Effector memory CD8-positive, alpha-beta T cell (primary cell): ENCODE data around the gene ATXN10.

Experiments
- ATAC-seq: fragments of 150-1000 bp; cut with Tn5 transposase; replicated peaks from 2 replicates; pipeline ENCODE4 v1.10.0; 2021; ENCODE audit warnings: mild to moderate bottlenecking, moderate library complexity
- DNase-seq, 3 experiments: peaks; one replicate each; pipeline ENCODE4 v3.0.0; 2021
- H3K27ac Mint-ChIP-seq, 2 donors: one replicate each; pipeline ENCODE4 v1.8.0; 2022; ENCODE audit warnings: mild to moderate bottlenecking in 2 of 2, mixed read lengths in 2 of 2, moderate library complexity in 2 of 2
- H3K27me3 Mint-ChIP-seq, 2 donors: one replicate each; pipeline ENCODE4 v1.8.0; 2022; ENCODE audit warnings: mixed read lengths in 2 of 2
- H3K36me3 Mint-ChIP-seq: one replicate; pipeline ENCODE4 v1.8.0; 2022; ENCODE audit warnings: mild to moderate bottlenecking, moderate library complexity, mixed read lengths; ENCODE audit not compliant: insufficient read depth
- H3K4me1 Mint-ChIP-seq, 2 donors: one replicate each; pipeline ENCODE4 v1.8.0; 2022; ENCODE audit warnings: low read depth in 2 of 2, mixed read lengths in 2 of 2
- H3K4me3 Mint-ChIP-seq, 2 donors: one replicate each; pipeline ENCODE4 v1.8.0; 2022; ENCODE audit warnings: mild to moderate bottlenecking in 2 of 2, mixed read lengths in 2 of 2, moderate library complexity in 2 of 2
- H3K9me3 Mint-ChIP-seq, 2 donors: one replicate each; pipeline ENCODE4 v1.8.0; 2022; ENCODE audit warnings: mixed read lengths in 2 of 2

The ATXN10 gene

DNA sequence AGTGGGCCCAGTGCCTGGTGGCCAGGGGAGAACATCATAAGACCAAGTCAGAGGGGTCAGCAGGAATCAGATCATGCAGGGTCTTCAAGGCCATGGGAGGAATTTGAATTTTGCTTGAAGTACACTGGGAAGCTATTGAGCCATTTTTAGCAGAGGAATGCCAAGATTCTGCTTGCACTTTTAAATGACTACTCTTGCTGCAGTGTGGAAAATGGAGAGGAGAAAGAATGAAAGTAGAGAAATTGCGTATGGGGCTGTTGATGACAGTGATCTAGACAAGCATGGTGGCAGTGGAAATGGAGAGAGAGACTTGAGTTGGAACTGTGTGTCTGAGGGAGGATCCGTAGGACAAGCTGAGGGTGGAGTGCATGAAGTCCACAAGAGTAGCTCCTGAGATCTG lies 177.3 kb downstream of the ATXN10 start:
- H3K4me1 Mint-ChIP-seq, result no peaks in the 10 kb centered on the region
- ATAC-seq (no peak), DNase-seq (no peak)
- no peak overlapping the region for H3K27ac Mint-ChIP-seq
- peaks cover 25% of the 10 kb centered on the region for H3K36me3 Mint-ChIP-seq
- H3K4me3 Mint-ChIP-seq, result no peak overlapping the region
- no peaks in the 10 kb centered on the region for H3K27me3 Mint-ChIP-seq
- peaks cover 1 to 9% of the 10 kb centered on the region in 2 donors for H3K9me3 Mint-ChIP-seq

DNA sequence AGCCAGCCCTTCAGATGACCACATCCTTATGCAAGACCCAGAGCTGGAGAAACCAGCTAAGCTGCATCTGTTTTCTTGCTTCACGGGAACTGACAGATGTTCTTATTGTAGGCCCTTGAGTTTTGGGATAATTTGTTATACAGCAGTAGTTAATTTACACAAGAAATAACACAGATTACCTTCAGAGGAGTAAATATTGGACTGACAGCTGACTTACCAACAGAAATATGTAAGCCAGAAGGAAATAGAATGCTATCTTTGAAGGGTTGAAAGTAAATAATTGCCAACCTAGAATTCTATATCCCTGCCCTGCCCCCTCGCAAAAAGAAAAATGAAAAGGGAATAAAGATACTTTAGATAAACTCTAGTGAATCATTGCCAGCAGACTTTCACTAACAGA lies 181.2 kb downstream of the ATXN10 start:
- DNase-seq, result no peak
- H3K27ac Mint-ChIP-seq, result no peak overlapping the region
- no peak for ATAC-seq
- no peaks in the 10 kb centered on the region for H3K27me3 Mint-ChIP-seq
- H3K4me3 Mint-ChIP-seq, result no peak overlapping the region
- H3K9me3 Mint-ChIP-seq, result peaks cover 1 to 9% of the 10 kb centered on the region in 2 donors
- peaks cover 12% of the 10 kb centered on the region for H3K36me3 Mint-ChIP-seq
- H3K4me1 Mint-ChIP-seq, result no peaks in the 10 kb centered on the region

DNA sequence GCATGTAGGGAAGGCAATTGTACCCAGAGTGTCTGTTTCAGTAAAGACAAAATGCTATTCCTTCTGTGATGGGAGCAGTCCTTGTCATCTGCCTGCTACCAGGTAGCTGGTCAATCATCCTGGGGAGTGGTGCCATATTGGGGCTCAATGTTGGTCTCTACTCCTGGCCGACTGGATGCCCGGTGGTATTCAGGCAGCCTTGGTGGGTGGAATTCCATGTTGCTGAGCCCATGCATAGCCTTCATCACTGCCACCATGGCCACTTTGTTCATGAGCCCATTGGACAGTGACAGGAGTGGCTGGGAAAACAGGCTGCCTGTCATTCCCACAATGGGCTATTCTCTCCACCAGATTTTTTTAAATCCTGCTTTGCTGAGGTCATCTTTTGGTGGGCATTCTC lies 184.3 kb downstream of the ATXN10 start:
- Mint-ChIP-seq H3K9me3 (peaks cover 1 to 9% of the 10 kb centered on the region in 2 donors), H3K36me3 (peaks cover 10% of the 10 kb centered on the region), H3K27me3 (no peaks in the 10 kb centered on the region), H3K27ac (no peak overlapping the region), H3K4me1 (no peaks in the 10 kb centered on the region), H3K4me3 (no peak overlapping the region)
- DNase-seq (no peak), ATAC-seq (no peak)

DNA sequence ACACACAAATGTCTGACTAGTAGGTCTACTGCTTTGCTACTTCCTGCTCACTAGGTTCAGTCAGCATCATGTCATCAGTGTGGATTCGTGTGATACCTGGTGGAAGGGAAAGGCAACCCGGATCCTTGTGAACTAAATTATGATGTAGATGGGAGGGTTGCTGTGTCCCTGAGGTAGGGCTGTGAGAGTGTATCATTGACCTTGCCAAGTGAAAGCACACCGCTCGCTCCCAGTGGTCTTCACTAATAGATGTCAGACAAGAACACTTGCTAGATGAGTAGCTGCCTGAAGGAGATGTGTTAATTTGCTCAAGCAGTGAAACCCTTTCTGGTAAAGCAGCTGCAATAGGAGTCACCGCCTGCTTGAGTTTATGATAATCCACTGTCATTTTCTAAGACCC lies 185.9 kb downstream of the ATXN10 start:
- Mint-ChIP-seq H3K4me3 (no peak overlapping the region), H3K27me3 (no peaks in the 10 kb centered on the region), H3K4me1 (no peaks in the 10 kb centered on the region), H3K27ac (no peak overlapping the region), H3K36me3 (peaks cover 10% of the 10 kb centered on the region), H3K9me3 (no peaks in the 10 kb centered on the region)
- DNase-seq (no peak), ATAC-seq (no peak)

DNA sequence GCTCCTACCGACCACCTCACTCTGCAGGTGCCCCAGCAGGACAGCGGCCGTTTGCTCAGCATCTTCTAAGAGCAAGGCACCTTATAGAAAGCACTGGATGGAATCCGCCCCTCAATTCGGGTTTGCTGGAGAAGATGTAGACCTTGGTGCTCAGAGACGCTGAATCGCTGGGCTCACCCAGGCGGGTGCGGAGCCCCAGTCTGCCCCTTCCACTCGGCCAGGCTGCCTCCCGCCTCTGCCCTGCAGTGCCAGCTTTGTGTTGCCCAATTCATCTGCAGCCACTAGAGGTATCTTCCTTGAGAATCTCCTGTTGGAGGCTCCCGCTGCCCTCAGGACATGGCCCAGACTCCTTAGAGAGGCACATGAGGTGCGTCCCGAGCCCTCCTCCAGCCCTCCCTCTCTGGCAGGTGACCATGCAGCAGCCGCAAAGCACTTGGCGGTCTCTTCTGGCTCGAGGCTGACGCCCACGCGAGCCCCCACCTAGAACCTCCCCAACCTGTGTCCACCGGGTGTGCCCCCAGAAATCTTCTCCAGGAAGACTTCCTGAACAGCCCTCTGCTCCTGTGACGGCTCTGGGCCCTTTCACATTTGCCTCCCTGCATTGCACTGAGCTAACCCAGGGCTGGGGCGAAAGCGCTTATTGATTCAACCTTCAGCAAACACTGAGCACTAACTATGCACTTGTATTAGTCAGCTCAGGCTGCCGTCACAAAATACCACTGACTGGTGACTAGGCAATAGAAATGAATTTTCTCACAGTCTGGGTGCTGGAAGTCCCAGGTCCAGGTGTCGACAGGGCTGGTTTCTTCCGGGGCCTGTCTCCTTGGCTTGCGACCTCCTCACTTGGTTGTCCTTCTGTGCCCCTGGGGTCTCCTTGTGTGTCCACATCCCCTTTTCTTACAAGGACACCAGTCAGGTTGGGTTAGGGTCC lies 187.9 kb downstream of the ATXN10 start:
- peaks cover 1 to 5% of the 10 kb centered on the region in 2 donors for H3K4me1 Mint-ChIP-seq
- peaks cover 12% of the 10 kb centered on the region for H3K36me3 Mint-ChIP-seq
- ATAC-seq (no peak), DNase-seq (no peak)
- H3K4me3 Mint-ChIP-seq, result no peak overlapping the region
- no peak overlapping the region for H3K27ac Mint-ChIP-seq
- H3K9me3 Mint-ChIP-seq, result no peaks in the 10 kb centered on the region
- H3K27me3 Mint-ChIP-seq, result peaks cover 11 to 12% of the 10 kb centered on the region in 2 donors

DNA sequence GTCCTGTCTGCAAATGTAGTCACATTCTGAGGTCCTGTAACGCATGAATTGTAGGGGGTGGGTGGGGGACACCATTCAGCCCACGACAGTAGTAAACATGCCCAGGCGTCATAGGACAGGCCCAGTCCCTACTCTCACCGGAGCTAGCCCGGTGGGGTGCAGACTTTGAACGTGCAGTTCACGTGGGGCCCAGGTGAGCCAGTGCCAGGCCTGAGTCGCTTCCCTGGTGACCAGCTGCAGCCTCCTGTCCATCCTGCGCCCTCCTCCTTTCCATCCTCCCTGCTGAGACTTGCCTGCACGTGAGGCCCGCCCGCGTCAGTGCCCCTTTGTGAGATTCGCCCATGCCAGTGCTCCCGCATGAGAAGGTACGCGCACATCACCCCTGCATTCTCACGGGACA lies 188.6 kb downstream of the ATXN10 start:
- no peak overlapping the region for H3K27ac Mint-ChIP-seq
- H3K27me3 Mint-ChIP-seq, result peaks cover 18 to 19% of the 10 kb centered on the region in 2 donors
- peaks cover 8% of the 10 kb centered on the region for H3K36me3 Mint-ChIP-seq
- ATAC-seq (no peak), DNase-seq (no peak)
- H3K9me3 Mint-ChIP-seq, result no peaks in the 10 kb centered on the region
- peaks cover 6 to 7% of the 10 kb centered on the region in 2 donors for H3K4me1 Mint-ChIP-seq
- no peak overlapping the region for H3K4me3 Mint-ChIP-seq

DNA sequence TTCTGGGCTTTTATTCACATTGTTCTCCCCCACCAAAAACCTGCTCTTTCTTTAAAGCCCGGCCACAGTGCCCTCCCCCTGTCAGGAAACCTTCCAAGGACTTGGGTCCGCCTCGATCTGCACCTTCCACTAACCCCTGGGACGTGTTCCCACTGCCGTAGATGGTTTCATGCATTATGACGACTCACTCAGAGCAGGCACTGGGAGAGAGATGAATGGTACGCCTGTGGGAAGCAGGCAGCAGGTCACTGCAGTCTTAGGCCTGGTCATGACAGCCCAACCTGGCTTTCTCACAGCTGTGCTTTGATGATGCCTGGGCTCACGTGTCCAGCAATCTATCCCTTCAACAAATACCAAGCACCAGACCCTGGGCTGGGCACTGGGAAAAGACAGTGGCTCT lies 189.6 kb downstream of the ATXN10 start:
- Mint-ChIP-seq H3K4me3 (no peak overlapping the region), H3K27me3 (peaks cover 26 to 28% of the 10 kb centered on the region in 2 donors)

DNA sequence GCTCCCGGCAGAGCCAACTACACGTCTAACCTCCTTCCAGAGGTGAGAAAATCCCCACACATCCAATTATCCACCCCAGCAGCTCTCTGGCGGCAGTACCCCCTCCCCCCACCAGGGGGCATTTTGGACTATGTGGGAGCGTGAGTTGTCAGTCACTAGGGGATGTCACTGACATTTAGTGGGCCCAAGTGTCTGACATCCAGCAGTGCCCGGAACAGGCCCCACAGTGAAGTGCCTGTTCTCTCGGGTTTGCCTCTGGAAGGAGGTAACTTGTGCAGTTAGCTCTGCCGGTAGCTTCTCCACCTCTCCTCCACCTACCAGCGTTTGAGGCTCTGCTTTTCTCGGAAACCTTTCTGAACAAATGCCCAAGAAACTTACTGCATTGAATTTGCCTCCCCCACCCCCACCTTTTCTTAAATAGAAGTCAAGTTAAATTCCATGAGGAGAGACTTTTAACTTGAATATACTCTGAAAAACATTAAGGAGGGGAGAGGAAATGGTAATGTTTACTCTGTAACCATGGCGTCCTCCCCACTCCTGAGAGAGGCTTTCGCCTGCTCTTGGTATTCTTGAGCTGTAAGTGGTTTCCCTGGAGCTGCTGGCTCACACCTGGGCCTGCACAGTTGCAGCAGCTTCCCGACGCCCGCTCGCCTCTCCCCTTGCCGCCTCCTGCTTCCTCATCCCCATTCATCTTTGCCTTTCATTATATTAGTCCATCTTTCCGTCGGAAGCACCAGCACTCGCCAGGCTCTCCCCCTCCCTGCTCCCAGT lies 192.5 kb downstream of the ATXN10 start:
- DNase-seq (peak; percentile 63 to 71 (median 66)), ATAC-seq (peak; percentile 69)
- H3K27me3 Mint-ChIP-seq, result peaks cover 41 to 47% of the 10 kb centered on the region in 2 donors
- no peak overlapping the region for H3K4me3 Mint-ChIP-seq
- peak overlapping the region in 1 of 2 donors; percentile 51 for H3K27ac Mint-ChIP-seq
- peaks cover 11% of the 10 kb centered on the region for H3K36me3 Mint-ChIP-seq
- H3K4me1 Mint-ChIP-seq, result peaks cover 6 to 14% of the 10 kb centered on the region in 2 donors
- no peaks in the 10 kb centered on the region for H3K9me3 Mint-ChIP-seq

More for the DNA sequence above, 189.6 kb downstream of the ATXN10 start:
- peaks cover 8% of the 10 kb centered on the region for H3K36me3 Mint-ChIP-seq
- no peak overlapping the region for H3K27ac Mint-ChIP-seq
- no peak for ATAC-seq
- peaks cover 6 to 7% of the 10 kb centered on the region in 2 donors for H3K4me1 Mint-ChIP-seq
- no peak for DNase-seq
- H3K9me3 Mint-ChIP-seq, result no peaks in the 10 kb centered on the region

DNA sequence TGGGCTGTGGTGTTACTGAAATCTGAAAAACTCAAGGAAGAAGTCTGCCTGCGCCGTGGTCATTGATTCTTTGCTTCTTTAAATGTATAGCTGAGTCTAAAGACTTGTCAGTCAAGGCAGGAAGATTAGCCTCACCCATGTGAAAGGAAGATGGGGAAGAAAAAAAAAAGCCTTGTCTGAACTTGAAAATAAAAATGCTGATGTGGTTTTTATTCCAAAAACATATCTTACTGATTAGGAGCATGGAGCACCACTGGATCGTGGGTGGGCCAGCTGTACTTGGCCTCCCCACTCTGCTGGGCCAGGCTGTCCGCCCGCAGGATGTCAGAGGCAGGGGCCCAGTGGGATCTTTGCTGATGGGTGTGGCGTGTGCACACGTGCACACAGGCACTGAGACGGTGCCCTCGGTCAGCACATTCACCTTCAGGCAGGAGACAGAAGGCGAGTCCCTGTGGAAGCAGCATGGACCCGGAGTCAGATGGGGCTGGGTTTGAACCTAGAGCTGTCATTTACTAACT lies 193.4 kb downstream of the ATXN10 start:
- no peaks in the 10 kb centered on the region for H3K9me3 Mint-ChIP-seq
- peaks cover 6 to 14% of the 10 kb centered on the region in 2 donors for H3K4me1 Mint-ChIP-seq
- H3K36me3 Mint-ChIP-seq, result peaks cover 11% of the 10 kb centered on the region
- no peak overlapping the region for H3K4me3 Mint-ChIP-seq
- no peak overlapping the region for H3K27ac Mint-ChIP-seq
- ATAC-seq (no peak), DNase-seq (no peak)
- peaks cover 42 to 51% of the 10 kb centered on the region in 2 donors for H3K27me3 Mint-ChIP-seq

DNA sequence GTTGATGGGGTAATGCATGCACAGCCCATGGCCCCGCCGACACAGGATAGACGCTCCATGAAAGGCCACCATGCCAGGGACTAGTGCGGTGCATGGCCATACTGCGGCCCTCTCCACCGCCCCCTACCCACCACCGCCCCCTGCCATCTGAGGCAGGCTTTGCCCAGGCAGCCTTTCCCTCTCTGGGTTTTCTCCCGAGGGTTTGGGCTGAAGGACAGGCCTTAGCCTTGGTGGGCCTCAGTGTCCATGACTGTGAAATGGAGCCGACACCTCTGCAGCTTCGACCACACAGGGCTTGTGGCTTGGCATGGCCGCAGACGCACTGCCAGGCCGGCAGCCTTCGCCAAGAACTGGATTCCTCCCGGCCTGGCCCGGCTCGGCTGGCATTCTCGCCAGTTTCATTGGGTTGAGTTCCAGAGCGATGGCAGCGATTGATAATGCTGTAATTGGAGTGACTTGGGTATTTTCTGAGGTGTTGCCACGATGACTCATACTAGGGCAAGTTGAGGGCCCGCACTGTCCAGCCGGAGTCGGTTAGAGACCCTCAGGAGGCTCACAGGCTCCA lies 194.0 kb downstream of the ATXN10 start:
- ATAC-seq (no peak), DNase-seq (no peak)
- peaks cover 48 to 54% of the 10 kb centered on the region in 2 donors for H3K27me3 Mint-ChIP-seq
- no peak overlapping the region for H3K27ac Mint-ChIP-seq
- no peak overlapping the region for H3K4me3 Mint-ChIP-seq
- H3K9me3 Mint-ChIP-seq, result no peaks in the 10 kb centered on the region
- H3K4me1 Mint-ChIP-seq, result peaks cover 6 to 14% of the 10 kb centered on the region in 2 donors
- H3K36me3 Mint-ChIP-seq, result peaks cover 9% of the 10 kb centered on the region

DNA sequence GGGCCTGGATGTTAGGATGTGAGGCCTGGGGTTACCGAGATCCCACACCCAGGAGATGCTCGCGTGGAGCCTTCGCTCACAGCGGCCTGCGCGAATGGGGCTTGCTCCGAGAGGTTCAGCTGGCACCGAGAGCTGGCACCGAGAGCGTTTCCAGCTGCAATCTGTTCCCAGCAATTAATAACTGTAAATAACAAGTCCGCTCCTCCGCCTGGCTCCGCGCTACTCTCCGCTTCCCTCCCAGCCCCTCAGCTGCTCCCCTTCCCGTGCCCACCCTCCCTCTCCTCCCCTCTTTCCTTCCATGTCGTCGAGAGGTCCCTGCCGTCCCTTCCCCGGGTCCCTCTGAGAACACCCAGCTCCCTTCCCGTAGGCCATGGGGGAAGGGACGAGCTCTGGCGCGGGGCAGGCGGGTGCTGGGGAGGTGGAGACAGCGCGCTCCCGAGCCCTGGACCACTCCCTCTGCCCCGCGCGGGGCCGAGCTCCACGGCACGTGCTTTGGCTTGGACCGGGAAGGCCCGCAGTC lies 194.6 kb downstream of the ATXN10 start:
- H3K36me3 Mint-ChIP-seq, result peaks cover 10% of the 10 kb centered on the region
- ATAC-seq (no peak), DNase-seq (no peak)
- H3K4me1 Mint-ChIP-seq, result peaks cover 6 to 14% of the 10 kb centered on the region in 2 donors
- no peaks in the 10 kb centered on the region for H3K9me3 Mint-ChIP-seq
- no peak overlapping the region for H3K4me3 Mint-ChIP-seq
- H3K27me3 Mint-ChIP-seq, result peaks cover 51 to 54% of the 10 kb centered on the region in 2 donors
- H3K27ac Mint-ChIP-seq, result no peak overlapping the region

DNA sequence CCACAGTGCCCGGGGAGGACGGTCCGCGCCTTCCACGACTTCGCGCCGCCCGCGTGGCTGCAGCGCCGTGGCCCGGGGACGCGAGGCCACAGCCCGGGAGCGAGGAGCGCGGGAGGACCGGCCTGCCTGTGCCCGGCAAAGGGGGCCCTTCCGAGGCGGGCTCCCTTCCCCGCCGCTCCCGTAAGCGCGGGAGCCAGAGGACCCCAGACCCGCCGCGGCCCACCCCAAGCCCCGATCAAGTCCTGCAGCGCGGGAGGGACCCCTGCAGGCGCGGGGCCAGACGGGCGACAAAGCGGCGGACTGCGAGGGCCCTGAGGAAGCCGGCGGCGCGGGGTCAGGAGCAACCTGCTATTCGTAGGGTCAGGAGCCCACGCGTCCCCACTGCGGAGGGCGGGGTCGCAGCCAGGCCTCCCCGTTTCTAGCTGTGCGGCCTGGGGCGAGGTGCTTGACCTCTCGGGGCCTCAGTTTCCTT lies 195.0 kb downstream of the ATXN10 start:
- H3K36me3 Mint-ChIP-seq, result peaks cover 10% of the 10 kb centered on the region
- H3K4me1 Mint-ChIP-seq, result peaks cover 6 to 14% of the 10 kb centered on the region in 2 donors
- no peak for DNase-seq
- H3K4me3 Mint-ChIP-seq, result no peak overlapping the region
- no peak for ATAC-seq
- H3K9me3 Mint-ChIP-seq, result no peaks in the 10 kb centered on the region
- H3K27me3 Mint-ChIP-seq, result peaks cover 51 to 54% of the 10 kb centered on the region in 2 donors
- no peak overlapping the region for H3K27ac Mint-ChIP-seq
